Activated CD4-positive, alpha-beta T cell treated with anti-CD3 and anti-CD28 coated beads for 48 hours (primary cell): ENCODE measurements around the gene HSPH1.
A peak's percentile ranks its signal among the peaks of the same experiment; 100 is the strongest.

Experiments used
- DNase-seq: peaks from one replicate; pipeline ENCODE4 v3.0.0-alpha.2; 2020

HSPH1 gene

DNA sequence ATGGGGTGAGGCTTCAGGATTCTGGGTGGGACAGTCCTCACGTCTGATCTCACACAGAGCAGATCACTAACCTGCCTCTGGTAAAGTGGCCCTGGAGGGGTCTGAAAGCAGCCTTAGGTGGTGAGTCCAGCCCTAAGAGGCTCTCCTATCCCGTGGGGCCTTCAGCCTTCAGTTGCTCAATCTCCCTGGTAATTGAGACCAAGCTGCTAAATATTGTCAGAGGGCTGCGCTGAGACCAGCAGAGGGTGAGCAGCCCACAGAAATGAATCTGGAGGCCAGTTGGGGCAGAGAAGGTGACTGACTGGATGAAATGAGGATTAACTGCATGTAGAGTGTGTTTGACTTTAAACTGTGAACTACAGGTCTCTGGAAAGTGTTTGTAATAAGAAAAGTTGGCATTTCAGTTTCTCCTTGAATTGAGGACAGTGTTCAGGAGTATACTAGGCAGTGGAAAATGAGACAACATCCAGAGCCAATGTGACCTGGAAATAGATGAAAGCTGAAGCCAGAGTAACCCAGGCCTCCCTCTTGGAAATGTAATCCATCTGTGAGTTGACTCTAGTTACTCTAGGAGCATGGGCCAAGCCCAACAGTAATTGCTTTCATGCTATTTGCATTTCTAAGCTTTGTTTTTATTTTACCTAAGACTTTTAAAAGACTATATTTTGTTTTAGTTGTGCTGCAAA lies 14.3 kb upstream of the HSPH1 start:
- no peak for DNase-seq

DNA sequence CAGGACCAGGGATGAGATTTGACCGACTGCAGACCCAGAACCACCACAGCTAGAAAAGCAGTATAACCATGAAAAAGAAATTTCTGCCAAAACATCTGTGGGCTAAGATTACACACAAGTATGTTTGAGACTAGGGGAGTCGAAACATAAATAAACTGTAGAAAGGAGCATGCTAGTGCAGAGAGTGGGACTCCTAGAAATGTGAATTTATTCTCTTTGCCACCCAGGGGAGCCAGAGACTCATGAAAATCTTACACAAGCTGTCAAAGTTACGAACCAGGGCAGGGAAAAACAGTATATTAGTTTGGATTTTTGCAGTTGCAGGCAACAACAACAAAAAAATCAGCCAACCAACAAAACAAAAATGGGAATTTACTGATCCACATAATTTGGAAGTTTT lies 12.3 kb upstream of the HSPH1 start:
- DNase-seq = no peak

DNA sequence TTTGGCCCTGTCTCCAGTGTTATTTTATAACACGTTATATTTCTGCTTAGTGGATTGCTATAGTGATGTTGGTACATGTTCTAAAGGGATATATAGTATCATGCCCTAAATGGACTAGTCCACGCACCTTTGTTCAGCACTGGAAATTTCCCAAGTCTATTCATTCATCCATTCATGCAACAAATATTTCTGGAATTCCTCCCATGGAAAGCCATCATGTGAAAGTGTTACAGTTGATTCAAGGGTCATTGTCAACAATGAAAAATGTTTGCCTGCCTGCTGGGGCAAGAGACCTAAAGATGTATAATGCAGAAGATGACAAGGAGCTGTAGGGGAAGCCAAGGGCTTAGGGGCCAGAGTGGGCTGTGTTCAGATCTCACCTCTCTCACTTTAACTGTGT lies 10.8 kb upstream of the HSPH1 start:
- no peak for DNase-seq

DNA sequence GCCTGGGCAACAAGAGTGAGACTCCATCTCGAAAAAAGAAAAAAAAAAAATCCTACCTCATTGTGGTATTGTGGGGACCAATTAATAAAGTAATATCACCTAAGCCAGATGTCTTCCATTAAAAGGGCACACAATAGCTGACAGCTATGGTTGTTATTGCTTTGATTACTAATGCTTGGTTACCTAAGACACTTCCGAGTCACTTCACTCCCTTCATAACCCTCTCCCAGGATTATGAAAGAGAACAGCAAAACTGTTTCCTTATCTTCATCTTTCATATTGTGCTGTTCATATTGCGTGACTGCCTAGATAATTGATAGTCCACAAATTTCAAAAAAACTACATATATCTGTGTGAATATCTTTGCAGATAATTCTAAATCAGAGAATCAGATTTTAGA lies 10.3 kb upstream of the HSPH1 start:
- no peak for DNase-seq

DNA sequence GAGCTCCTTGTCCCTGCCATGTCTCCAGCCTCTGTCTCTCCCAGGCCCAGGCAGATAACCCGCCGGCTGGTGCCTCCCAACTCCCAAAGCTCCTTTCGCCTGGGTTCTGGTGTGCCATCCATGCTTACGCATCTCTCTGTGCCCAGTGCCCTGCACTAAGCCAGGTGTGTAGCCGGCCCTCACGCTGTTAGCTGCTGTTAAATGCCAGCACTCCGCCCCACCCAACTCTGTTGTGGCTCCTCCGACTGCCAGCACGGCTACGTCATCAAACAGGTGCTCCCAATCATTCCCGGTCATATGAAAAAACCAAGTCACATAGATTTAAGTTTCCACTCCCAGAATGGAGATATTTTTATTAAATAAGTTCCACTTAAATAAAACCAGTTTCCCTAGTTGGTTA lies 7.0 kb upstream of the HSPH1 start:
- DNase-seq = no peak

DNA sequence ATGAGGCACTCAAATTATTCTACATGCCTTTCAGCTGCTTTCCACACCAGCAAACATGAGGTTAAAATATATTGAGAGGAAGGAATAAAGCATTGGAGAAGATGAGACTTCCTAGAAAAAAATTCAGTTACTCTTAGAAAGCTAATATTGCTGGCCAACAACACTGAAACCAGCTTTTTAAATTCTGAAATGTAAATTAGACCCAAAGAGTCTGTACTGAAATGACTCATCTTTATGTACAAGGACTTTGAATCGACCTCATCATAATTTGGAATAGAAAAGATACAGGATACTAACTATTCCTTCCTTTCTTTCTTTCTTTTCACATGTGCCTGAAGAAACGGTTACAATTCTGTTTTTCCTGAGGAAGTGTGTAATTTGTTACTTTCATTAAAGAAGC lies 6.5 kb upstream of the HSPH1 start:
- DNase-seq = no peak

DNA sequence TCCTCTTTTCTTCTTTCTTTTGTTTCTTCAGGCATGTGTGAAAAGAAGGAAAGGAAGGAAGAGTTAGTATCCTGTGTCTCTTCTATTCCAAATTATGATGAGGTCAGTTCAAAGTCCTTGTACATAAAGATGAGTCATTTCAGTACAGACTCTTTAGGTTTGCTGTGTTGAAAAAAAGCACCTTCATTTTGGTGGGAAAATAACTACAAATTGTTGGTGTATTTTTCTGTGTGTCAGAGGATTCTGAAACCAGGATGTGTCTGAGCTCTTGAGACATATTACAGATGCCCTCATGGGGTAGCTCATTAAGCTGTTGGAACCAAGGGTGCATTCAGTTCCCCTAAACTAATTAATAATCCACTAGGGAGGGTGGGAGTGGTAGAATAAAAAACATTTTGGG lies 5.8 kb upstream of the HSPH1 start:
- DNase-seq = no peak

DNA sequence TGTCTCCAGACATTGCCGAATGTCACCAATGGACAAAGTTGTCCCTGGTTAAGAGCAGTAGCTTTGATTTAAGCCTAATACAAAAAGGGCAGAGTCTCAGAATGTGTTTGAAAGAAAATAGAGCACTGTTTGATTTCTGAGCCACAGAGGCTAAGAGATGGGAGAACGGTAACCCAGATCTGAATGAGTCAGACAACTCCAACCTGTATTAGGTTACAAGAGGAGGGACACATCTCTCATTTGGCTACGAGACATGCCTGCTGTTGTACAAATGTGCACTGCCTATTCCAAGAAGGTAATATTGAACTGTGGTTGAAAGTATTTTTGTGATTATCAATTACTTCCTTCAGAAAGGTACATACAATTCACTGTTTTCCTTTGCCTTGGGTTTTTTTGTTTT lies 4.9 kb upstream of the HSPH1 start:
- DNase-seq = no peak

DNA sequence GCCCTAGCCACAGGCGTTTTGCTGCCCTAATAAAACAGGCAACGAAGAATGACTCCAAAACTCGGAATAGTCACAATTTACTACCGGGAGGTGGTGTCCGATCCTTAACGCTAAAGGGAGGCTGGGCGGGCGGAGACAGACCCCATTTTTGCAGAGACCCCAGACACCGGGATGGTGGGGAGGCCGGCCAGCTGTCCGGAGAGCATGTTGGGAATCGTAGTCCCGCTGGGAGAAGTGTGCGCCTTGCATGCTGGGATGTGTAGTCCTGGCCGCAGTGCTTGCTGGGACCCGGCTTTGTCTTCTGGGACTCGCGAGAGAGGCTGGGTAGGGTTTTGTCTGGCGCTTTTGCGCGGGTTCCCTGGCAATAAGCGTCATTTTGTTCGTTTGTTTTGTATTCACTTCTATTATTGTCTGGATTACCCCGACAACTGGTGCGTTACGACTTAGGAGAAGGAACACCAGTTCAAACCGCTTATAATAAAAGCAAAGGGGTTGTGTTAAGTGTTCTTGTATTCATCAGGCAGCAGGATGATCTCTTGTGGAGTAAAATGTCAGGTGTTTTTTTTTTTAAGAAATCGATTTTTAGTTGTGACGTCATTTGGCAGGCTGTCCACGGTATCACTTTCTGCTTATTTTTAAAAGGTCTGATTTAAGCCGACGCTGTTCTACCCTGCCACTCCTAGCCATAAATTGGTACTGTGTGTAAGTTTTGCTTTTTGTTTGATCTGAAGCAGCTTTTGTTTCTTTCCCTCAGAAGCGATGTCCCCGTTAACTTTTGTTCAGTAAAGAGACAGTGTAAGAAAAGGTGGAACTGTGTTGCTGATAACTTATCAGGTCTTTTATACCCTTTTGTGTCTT lies 676 bp upstream of the HSPH1 start:
- DNase-seq = peak; percentile 95

DNA sequence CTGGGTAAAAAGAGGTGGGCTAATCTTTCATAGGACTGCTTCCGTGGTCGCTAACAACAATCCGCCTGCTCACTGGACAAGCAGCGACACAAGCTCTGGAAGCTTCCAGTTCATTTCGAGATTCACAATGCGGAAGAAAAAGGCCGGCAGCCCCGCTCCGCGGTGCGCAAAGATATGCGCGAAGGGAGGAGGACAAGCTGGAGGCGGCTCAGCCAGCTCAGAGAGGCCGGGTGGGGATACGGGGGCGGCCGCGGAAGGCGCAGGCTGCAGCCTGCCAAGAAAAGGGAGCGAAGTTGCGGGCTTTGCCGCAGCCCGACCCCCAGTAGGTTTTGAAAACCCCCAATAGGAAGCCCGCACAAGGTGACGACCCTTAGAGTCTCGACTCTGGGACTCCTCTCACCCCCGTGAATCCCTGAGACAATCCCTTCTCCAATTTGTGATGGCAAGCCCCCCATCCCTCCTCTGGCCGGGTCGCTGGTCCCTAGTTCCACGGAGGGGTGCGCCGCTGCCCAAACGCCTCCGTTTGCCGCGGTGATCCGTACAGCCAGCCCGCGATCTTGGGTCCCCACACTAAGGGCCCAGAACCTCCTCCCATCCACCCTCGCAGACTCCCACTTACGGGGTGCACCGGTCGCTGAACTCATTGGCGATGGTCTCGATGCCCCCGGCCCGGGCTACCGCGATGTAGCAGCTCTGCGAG lies 697 bp downstream of the HSPH1 start:
- DNase-seq = peak; percentile 79

DNA sequence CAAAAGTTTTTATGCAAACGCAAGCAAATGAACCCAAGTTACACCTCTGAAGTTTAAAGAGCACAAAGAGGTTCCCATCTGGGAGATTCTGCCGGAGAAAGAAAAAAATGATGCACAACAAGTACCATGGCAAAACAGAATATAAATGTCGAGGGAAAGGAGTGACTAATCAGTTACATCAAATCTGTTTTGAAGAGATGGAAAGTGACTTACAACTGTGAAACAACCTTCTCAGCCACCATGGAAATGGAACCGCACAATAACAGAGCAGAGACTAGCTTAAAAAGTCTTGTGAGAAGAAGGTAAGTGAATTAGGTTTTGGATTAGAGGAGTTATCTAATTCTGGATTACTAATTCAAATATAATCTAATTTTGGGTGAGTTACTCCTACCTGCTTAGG lies 2.4 kb downstream of the HSPH1 start:
- no peak for DNase-seq

DNA sequence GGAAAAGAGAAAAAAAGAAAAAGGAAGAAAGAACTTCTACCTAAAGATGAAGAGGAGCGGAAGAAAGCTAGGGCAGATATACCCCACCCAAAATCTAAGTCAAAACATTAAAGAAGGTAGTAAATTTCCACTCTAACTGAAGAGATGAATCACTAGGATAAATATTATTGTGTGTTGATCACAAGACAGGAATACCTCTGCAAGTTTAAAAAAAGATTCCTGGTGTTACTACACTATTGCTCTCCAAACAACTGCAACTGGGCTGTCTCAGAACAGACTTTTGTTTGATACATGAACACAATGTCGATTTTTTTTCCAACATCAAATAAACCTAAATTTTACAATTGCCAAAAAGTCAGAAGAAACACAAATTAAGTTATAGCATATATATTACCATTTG lies 6.8 kb downstream of the HSPH1 start:
- no peak for DNase-seq

DNA sequence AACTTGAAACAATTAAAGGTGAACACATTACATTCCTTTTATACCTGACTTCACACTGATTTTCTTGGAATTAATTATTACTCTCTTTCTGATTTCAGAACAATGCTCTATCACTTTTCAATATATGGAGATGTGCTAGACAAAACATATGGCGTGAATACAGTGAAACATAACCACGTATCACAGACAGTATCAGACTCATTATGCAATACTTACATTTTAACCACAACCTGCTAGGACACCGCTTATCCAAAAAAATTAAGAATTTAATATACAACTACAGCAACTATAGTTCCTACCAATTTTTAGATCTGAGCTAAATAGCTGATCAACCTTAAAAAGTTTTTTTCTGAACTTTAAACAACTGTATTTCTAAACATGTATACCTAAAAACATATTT lies 9.9 kb downstream of the HSPH1 start:
- no peak for DNase-seq

DNA sequence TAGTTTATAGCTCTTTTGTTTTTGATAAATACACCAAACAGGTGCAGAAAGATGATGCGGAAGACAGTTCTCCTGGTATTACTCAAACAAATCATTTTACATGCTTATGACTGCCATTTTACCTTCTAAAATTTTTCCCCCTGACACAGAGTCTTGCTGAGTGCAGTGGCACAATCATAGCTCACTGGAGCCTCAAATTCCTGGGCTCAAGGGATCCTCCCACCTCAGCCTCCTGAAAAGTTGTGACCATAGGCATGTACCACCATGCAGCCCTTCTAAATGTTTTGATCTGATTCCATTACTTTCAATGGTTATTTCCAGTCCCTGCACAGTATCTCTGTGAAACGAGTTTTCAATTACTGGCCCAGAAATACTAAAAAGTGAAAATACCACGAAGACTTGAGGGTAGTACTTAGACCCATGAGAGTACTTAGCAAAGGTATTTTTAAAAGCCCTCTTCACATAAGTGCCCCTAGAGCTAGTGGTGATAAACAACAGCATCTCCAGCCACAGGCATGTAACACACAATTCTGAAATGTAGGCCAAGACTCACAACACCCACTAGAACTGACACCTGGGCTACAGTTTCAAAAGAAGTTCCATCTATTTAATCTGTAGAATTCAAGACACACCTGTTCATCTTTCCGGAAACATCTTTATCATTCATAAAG lies 11.3 kb downstream of the HSPH1 start:
- DNase-seq = no peak

DNA sequence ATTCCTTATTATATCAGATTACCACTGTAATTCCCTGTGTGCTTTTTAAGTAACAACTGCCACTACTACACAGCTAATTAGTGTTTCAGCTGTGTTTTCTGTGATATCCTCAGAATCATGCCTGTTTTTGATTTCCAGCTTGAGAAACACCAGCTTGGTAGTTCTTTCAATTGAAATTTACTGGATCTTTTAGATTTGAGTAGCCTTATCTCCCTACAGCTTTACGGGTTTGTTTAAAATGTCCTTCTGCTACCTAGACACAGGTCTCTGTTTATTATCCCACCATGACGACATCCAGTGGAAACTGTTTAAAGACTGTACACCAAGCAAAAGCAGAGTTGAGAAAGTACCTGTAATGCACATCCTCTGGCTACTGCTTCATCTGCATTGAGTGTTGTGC lies 12.1 kb downstream of the HSPH1 start:
- DNase-seq = no peak

DNA sequence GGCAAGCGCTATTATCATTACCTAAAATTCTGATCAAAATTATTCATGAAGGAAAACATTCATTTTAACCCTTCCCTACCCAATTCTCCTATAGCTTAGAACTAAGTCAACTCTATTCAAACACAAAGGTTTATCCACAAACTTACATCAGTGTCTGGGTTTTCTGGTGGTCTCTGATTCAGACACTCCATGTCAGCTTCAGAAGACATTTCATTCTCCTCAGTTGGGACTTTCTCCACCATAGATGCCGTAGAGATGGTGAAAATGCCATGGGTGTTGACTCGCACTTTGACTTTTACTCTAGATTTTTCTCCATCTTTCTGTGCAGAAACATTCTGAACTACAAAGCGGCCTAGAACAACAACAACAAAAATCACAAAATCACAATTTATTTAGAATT lies 16.3 kb downstream of the HSPH1 start:
- DNase-seq = no peak

DNA sequence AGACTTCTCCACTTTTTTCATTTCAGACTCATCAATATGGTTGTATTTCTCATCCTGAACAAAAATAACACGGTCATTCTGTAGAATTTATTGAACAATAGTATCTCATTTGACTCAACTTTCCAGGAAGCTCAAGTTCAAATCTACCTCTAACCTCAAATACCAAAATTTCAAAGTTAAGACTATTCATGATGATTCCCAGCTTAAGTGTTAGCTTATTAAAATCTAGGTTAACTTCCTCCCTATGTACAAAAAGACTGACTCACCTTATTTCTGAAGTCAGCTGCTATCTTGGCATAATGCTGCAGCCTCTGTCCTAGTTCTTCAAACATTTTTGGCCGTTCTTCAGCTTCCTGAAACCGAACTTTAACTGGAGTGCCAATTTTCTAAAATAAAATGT lies 23.2 kb downstream of the HSPH1 start:
- no peak for DNase-seq

DNA sequence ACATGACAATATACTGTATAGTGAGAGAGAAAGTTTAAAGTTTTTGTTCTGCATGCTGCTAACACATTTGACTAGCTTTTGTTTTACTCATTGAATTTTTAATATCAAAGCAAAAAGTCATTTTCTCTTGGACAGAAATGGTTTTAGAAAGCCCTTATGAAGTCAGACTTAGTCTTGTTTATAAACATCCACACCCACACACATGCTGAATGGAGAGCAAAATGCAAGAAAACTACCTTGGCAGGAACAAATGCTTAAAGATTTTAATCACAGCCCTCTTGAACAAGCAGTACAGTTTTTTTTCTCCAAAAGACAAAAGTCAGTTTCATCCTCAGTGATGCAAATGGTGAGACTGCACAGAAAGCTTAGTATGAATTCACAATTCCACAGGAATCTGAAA lies 25.0 kb downstream of the HSPH1 start:
- no peak for DNase-seq

DNA sequence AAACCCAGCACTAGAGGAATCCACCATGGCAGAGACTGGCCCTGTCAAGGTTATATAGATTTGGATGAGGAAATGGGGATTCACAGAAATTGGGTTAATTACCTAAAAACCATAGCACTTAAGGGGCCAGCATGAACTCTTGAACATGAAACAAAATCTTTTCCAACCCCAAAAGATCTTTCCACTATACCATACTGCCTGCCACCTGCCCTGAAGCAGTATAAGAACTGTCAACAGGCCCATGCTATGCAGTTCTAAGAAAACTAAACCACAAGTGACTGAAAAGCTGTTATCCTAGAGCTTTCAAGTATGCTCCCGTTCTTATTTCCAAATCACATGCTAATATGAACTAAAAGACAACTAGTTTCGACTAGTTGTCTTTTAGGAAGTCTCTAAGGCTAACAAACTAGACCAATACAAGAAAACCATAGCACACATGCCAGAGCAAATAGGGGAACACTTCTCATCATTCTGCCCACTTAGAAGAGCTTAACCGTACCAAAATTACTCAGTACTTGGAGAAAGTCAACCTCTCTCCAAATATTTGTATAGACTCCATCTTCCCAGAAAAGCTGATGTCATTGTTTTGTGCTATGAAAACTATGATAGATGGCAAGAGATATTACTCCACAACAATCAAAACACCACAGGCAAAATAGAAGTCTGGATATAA lies 27.5 kb downstream of the HSPH1 start:
- peak; percentile 11 for DNase-seq

DNA sequence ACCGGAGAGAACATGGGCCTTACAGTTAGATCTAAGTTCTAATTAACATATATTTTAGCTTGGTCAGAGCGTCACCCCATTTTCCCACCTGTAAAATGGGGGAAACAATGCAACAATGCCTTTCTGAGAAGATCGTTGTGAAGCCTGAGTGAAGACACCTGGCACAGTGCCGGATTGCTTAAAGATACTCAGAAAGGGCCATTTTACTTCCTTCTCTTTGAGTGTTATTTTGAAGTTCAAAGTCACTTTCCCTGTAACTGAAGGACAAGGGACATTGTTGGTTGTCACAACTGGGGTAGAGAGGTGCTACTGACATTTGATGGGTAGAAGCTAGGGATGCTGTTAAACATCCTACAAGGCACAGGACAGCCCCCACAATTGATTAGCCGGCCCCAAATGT lies 28.1 kb downstream of the HSPH1 start:
- DNase-seq = no peak

DNA sequence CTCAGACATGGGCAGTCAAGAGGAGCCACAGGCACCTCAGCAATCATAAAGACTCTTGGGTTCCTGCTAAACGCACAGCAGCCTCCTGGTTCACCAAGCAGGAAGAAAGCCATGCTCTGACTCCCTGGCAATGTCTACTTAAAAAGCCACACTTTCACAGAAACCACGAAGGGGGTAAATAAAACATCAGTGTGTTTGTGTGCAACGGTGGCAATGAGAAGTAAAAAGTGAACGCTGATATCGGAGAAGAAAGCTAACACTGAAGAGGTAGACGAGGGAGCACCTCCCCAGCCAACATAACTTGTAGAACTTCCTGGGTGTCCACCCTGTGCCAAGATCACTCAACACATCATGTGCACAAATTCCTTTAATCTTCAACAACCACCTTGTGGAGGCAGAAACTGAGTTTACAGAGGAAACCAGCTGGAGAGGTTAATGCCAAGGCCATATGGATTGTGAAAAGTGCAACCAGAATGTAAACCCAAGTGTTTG lies 30.2 kb downstream of the HSPH1 start:
- no peak for DNase-seq

DNA sequence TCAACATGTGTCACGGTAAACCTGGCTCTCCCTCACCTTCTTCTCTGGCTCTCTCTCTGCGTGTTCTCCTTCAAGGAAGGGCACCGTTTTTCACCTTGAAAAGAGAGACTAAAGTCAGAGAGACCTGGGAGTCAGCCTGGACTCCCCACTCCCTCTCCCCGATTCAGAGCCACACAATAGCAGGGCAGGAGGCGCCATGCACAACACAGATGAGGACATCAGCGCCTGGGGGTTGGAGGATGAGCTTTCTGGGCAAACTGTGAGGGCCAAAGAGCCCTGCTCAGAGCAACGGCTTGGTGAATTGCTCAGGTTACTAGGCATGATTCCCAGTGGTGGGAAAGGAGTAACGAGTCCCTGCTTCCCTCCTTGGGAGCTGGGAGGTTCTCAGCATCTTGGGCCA lies 32.3 kb downstream of the HSPH1 start:
- DNase-seq = no peak

DNA sequence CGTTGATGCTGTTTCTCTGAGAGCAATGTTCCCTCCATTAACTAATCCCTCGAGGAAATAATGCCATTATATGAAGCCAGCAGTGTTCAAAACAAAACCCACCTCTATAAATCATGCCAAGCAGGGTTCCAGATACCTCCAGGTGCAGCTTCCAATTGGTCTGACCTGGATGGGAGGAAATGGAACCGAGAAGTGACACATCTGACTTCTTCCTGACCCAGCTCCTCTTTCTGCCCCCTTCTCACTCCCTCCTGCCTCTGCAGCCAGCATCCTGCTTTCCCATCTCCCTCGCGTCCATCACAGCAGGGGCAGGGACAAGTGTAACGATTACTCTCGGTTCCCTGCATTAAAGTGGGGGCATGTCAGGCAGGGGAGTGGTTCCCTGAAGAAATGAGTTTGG lies 37.5 kb downstream of the HSPH1 start:
- no peak for DNase-seq
